HEK293 (cell line): ENCODE measurements around the gene ZNF217.
"Not testable (repeated sequence)": the region's sequence is repeated elsewhere in the genome, so short reads cannot be mapped to it uniquely, and the experiment has no call there.

Experiments
- TF ChIP-seq, protein P1 (sequence below): fragments of 450-650 bp; formaldehyde crosslinking; IDR thresholded peaks from 2 replicates; pipeline ENCODE4 v1.5.1; 2016; ENCODE audit warnings: missing biosample characterization, missing genetic modification characterization
- TF ChIP-seq, protein P2 (sequence below): sonication (generic); formaldehyde crosslinking; IDR thresholded peaks from 2 replicates; pipeline ENCODE4 v1.8.1; 2022; ENCODE audit warnings: mild to moderate bottlenecking, moderate library complexity, missing genetic modification reagents

DNA sequence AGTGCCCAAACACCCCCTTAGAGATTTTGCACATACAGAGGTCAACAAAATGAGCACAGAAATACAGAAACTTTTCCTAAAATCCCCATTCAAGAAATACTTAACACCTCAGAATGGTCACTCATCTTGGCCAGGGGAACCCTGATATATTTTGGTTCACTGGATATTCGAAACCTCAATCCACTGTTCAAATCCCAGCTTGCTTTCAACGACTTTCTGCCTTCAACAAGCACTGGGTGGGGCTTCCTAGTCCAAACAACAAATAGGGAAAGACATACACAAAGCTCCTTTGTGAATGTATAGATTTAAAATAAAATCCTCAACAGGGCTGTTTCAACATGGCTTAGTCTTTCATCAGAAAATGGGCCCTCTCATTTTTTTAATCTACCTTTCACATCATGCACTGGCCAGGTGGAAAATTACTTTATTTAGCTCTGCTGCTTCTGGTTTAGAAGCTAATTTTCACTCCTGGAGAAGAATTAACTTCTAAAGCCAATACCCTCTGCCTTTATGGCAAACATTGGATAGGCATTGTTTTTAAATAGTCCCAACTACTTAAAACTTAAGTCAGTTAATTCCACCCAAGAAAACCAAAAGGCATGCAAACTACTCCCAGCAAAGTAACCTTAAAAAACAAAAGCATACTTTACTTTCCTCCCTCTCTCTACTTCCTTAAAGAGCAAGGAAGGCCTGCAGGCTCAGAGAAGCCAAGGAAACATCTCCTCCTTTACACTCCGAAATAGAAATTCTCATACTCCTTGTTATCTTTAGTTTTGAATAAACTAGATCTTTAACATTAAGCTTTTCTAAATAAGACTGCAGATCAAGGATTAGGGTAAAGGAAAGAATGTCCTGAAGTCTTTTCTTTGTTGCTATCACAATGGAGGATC is 9.7 kb downstream of the ZNF217 start:
- TF ChIP-seq, protein P1, sequence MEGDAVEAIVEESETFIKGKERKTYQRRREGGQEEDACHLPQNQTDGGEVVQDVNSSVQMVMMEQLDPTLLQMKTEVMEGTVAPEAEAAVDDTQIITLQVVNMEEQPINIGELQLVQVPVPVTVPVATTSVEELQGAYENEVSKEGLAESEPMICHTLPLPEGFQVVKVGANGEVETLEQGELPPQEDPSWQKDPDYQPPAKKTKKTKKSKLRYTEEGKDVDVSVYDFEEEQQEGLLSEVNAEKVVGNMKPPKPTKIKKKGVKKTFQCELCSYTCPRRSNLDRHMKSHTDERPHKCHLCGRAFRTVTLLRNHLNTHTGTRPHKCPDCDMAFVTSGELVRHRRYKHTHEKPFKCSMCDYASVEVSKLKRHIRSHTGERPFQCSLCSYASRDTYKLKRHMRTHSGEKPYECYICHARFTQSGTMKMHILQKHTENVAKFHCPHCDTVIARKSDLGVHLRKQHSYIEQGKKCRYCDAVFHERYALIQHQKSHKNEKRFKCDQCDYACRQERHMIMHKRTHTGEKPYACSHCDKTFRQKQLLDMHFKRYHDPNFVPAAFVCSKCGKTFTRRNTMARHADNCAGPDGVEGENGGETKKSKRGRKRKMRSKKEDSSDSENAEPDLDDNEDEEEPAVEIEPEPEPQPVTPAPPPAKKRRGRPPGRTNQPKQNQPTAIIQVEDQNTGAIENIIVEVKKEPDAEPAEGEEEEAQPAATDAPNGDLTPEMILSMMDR: not testable (repeated sequence)
- TF ChIP-seq, protein P2, sequence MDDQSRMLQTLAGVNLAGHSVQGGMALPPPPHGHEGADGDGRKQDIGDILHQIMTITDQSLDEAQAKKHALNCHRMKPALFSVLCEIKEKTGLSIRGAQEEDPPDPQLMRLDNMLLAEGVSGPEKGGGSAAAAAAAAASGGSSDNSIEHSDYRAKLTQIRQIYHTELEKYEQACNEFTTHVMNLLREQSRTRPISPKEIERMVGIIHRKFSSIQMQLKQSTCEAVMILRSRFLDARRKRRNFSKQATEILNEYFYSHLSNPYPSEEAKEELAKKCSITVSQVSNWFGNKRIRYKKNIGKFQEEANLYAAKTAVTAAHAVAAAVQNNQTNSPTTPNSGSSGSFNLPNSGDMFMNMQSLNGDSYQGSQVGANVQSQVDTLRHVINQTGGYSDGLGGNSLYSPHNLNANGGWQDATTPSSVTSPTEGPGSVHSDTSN: not testable (repeated sequence)
